Hematopoietic multipotent progenitor cell treated with erythropoietin and hydrocortisone succinate and interleukin-3 and kit ligand, for 6 days (in vitro differentiated cells): ENCODE results near the gene TXN.

Source experiments
- DNase-seq: peaks from one replicate; pipeline ENCODE4 v3.0.0-alpha.2; 2015

TXN gene

DNA sequence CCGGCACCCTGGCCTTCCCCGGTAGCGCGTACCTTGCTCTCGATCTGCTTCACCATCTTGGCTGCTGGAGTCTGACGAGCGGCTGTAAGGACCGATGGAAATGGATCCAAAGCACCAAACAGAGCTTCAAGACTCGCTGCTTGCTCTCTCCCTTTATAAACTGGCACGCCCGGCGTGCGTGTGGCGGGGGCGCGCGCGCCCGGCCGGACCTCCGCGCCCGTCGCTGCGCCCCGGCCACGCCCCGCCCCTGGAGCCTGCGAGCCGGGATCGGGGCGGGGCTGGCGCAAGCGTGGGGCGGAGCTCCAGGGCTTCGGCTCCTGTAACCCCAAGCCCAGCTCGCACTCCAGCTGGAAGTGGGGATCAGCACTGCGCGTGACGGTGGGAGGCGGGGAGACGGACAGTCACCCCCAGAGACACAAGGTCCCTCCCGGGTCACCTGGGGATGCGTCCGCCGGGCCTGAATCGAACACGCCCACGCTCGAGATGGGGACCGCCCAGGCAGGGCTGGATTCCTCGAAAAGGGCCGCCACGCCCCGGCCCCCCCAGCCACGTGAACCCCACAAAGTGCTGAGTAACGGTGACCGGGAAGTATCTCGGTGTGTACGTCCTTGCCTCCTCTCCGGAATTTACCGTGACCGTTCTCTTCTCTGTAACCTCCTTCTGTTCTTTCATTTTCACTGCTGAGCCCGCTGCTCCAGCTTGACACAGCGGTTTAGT lies at the start of gene TXN:
Gene TXN, minus strand, starts transcription at position 128 of the 717 bp plus-strand sequence. Its CDS starts 72 bp downstream, at position 56.
- DNase-seq = peak; percentile 98

- peak; percentile 15 for DNase-seq
These were observed 46.8 kb upstream of the TXN start for GRCh38 chr9:110303133-110303532.

- no peak for DNase-seq
These were observed 41.8 kb upstream of the TXN start for GRCh38 chr9:110298043-110298605.

- no peak for DNase-seq
These were observed 36.9 kb upstream of the TXN start for GRCh38 chr9:110293248-110293647.

DNA sequence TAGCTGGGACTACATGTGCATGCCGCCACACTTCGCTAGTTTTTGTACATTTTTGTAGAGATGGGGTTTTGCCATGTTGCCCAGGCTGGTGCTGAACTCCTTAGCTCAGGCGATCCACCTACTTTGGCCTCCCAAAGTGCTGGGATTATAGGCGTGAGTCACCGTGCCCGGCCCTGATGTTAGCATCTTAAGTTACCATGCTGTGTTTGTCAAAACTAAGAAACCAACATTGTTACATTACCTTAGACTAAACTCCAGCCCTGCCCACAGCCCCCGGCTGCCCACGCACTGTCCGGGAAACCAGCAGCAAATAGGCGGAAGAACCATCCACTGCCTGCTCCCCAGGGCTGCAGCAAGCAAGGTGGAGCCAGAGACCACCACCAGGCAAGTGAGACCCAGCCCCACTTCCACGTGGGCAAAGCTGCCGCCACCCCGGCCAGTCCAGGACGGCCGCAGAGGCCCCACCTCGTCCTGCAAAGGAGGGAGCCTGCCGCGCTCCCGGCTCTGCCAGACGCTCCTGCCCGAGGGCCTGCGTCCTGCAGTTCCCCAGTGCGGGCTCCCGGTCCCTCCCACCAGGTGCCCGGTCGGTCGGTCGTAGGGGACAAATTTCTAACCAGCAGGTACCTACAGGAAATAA lies 35.7 kb upstream of the TXN start:
- DNase-seq = no peak

DNA sequence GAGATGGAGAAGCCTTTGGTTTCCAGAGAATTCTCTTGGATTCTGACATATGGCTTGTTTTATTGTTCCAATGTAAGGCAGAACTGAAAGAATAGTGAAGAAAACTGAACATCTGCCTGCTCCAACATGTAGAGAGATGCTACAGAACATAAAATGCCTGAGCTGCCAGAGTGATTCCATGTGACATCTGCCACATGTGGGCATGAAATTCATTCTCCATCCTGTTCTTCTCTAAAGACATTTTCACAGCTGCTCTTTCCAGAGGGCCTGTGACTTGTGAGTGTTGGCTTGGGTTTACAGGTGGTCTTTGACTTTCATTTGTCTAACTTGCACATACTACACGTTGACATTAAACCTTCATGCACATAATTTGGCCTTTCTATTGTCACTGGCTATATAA lies 33.7 kb upstream of the TXN start:
- DNase-seq = no peak

DNA sequence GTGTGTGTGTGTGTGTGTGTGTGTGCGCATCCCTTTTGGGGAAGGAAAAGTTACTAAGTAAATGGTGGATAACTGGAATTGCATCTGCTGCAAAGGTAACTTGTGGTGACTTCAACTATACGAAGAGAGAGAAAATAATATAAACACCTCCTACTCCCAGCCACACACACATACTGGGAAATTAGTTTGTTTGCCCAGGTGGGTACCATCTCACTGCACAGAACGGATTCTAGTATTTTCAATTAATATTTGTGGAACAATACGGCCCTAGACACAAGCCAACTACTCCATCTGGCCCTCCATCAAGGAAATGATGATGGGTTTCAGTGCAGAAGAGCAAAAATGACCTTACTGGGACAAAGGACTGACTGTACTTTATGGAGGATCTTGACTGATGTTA lies 32.2 kb upstream of the TXN start:
- DNase-seq = no peak

GRCh38 chr9:110287289-110287680 lies 31.0 kb upstream of the TXN start:
- no peak for DNase-seq

DNA sequence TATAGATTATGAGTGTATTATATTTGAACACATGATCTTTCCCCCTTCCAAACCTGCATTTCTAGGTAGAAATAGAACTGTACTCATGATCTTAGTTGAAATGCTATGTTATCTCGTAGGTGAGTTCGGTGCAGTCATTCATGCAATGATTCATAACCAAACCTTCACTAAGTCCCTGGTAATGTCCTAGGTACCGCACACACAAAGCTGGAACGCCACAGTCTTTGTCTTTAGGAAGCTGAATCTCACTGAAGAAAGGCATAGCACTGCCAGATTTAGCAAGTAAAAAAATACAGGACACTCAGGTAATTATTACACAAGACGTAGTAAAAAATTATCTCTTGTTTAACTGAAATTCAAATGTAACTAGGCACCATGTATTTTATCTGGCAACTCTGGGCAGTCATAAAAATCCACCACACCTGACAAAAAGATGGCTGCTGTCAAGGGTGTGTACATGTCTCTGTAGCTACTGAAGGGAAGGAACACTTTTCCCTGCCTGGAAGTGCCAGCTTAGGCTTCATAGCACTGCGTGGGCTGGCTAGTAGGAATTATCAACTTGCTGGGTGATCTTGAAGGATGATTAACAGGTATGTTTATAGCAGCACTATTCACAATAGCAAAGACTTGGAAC lies 28.0 kb upstream of the TXN start:
- DNase-seq = no peak

- DNase-seq = no peak
These were observed 27.4 kb upstream of the TXN start for GRCh38 chr9:110283751-110284150.

DNA sequence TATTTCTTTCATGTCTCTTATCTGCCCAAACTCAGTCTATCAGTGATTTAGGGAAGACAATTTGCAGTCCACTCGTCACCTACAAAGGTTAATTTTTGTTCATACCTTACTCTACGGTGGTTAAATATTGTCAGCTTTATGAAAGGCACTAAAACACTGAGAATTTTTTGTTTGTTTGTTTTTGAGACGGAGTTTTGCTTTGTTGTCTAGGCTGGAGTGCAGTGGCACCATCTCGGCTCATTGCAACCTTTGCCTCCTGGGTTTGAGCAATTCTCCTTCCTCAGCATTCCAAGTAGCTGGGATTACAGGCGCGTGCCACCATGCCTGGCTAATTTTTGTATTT lies 26.4 kb upstream of the TXN start:
- DNase-seq = no peak

DNA sequence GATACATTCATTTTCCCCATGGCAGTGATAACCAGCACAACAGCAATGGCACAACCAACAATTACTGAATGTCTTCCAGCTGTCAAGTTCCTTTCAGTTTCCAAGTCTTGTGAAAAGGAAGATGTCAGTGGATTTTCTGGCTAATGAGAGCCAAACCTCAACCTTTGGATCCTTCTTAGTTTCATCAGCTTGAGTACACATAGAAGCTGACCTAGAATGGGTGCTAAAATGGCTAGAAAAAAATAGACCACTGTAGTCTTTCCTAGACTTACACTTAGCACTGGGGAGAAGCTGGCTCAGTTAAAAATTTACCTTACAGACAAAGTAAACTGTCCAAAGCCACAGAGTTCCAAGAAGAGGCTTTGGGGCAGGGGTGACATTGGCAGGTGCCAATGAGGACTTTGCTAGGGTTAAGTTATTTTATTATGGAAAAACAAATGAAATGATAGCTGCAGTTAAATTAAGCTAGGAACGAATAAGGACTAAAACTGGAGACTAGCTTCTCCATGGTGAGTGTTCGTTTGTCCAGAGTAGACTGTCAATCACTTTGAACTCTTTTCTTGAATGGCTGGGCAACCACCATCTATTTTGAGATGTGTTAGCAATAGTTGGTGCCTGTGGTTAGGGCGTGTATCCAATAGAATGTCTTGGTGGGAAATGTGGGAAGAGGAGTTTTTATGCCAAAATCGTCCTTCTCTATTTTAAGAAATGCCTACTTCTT lies 25.9 kb upstream of the TXN start:
- DNase-seq = no peak

- DNase-seq = no peak
These were observed 21.9 kb upstream of the TXN start for GRCh38 chr9:110278080-110278707.

DNA sequence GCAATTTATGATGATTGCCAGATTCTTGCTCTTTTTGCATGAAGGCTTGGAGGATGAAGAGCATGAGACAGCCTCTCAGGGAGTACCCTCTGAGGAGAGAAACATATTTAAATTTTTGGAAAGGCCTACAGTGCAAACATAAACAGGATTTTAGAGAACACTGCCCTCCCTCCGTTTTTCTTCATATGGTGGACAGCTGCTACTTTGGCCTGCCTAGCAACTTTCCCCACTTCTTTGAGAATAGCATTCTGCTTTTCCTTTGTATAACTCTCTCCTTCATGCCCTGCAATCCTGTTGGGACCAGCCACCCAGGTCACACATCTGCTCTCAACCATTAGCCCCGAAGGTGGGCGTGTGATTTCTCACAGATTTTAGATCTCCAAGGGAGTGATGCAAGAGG lies 20.5 kb upstream of the TXN start:
- DNase-seq = no peak

GRCh38 chr9:110270211-110270995 lies 14.1 kb upstream of the TXN start:
- no peak for DNase-seq

DNA sequence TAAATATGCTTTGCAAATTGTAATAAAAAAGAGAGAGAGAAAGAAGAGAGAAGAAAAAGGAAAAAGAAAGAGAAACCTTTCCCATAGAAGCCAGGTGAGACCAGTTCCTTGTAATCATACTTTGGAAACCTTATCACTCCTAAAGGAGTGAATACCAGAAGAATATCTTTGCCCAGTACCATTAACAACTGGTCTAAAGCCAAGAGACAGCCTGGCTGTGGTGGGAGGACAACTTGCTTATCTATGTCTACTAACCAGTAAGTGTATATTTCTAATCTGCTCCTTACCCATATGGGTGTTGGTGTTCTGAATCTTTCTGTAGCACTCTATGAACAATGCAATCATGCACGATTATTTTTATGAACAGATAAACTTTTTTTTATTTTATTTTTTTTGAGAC lies 10.5 kb upstream of the TXN start:
- peak; percentile 86 for DNase-seq

DNA sequence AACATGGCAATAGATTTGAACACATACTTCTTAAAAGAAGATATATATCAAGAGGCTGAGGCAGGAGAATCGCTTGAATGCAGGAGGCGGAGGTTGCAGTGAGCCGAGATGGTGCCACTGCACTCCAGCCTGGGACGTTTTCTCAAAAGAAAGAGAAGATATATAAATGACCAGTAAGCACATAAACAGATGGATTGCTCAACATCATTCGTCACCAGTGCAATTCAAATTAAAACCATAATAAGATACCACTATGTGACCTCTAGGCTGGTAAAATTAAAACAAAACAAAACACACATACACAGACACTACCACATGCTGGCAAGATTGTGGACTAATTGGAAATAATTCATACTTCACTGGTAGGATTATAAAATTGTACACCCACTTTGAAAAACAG lies 5.3 kb upstream of the TXN start:
- DNase-seq = no peak

DNA sequence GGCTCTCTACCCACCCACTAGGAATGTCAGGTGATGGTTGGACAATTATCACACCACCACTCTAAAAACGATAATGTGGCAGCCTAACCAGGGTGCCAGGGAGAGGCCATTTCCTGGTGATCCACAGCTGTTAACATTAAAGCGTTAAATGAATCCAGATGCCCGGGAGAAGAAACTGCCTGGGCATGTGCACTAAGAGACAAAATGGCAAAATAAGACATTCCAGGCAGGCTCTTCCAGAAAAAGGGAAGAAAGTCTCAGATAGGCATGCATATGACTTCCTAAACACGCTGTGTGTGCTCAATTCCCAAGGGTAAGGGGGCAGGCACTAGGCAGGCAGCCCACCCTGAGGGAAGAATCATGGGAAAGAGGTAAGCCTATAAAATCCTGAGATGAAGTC lies 4.6 kb upstream of the TXN start:
- DNase-seq = no peak

DNA sequence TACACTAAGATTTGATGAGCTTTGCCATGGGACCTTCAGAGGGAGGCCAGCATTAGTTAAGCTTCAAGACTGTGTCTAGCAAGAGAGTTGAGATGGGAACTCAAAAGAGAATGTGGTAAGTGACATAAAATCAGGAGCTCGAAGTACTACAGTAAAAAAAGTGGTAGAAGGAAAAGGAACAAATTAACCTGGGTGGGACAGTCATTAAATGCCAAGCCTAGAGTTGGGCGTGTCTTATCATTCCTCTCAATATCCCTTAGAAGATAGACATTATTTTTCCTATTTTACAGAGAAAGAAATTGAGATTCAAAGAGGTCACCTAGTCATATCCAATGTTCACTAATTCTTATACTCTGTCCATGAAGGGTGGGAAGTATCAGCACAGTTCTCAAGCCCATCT lies 3.3 kb upstream of the TXN start:
- DNase-seq = no peak

GRCh38 chr9:110258690-110259091 lies 2.4 kb upstream of the TXN start:
- DNase-seq = no peak

- no peak for DNase-seq
These were observed 1.6 kb upstream of the TXN start for GRCh38 chr9:110257956-110258355.
